Measurements from ENCODE around the gene ZBTB34.

Gene ZBTB34

GRCh38 chr9:126860077-126860756, at the start of gene ZBTB34 (continued):
- TF ChIP-seq REST (tag by site-specific recombination; IDR thresholded peaks at IDR 0.05) (no peak), ZNF785 (tag by site-specific recombination; IDR thresholded peaks at IDR 0.05) (no peak), ZNF354C (tag by site-specific recombination; IDR thresholded peaks at IDR 0.05; ENCODE audit: borderline replicate concordance, low read depth) (no peak), ZNF791 (tag by site-specific recombination; IDR thresholded peaks at IDR 0.05) (no peak), OSR2 (tag by site-specific recombination; IDR thresholded peaks at IDR 0.05) (no peak), ZNF658 (tag by site-specific recombination; IDR thresholded peaks at IDR 0.05) (no peak), KLF16 (tag by site-specific recombination; IDR thresholded peaks at IDR 0.05) (peak; percentile 85; the same call in 1 of the 2 replicates), ZSCAN4 (tag by site-specific recombination; IDR thresholded peaks at IDR 0.05) (no peak), ZBTB20 (tag by site-specific recombination; IDR thresholded peaks at IDR 0.05) (0 out of 2 replicates have a peak, but pooled peaks have one; percentile 10), PATZ1 (tag by site-specific recombination; IDR thresholded peaks at IDR 0.05) (peak; percentile 95), AEBP2 (tag by site-specific recombination; IDR thresholded peaks at IDR 0.05; ENCODE audit: borderline replicate concordance) (no peak), KLF8 (tag by site-specific recombination; IDR thresholded peaks at IDR 0.05) (peak; percentile 55; the same call in 1 of the 2 replicates), SP7 (tag by site-specific recombination; IDR thresholded peaks at IDR 0.05) (peak; percentile 36; the same call in 1 of the 2 replicates), ZNF747 (tag by site-specific recombination; IDR thresholded peaks at IDR 0.05) (no peak), IKZF3 (tag by site-specific recombination; IDR thresholded peaks at IDR 0.05) (0 out of 2 replicates have a peak, but pooled peaks have one; percentile 13), ATF2 (tag by site-specific recombination; IDR thresholded peaks at IDR 0.05; ENCODE audit: low read depth) (no peak), ZNF394 (tag by site-specific recombination; IDR thresholded peaks at IDR 0.05; ENCODE audit: borderline replicate concordance) (no peak), ZNF148 (tag by site-specific recombination; IDR thresholded peaks at IDR 0.05; ENCODE audit: borderline replicate concordance) (no peak), ZNF621 (tag by site-specific recombination; IDR thresholded peaks at IDR 0.05) (no peak), YY1 (tag by site-specific recombination; IDR thresholded peaks at IDR 0.05) (no peak), ZNF561 (tag by site-specific recombination; IDR thresholded peaks at IDR 0.05; ENCODE audit: borderline replicate concordance) (peak; percentile 80; the same call in 1 of the 2 replicates), ZNF362 (tag by site-specific recombination; IDR thresholded peaks at IDR 0.05) (no peak), GLIS1 (tag by site-specific recombination; IDR thresholded peaks at IDR 0.05) (peak; percentile 26; the same call in 1 of the 2 replicates), SCRT1 (tag by site-specific recombination; IDR thresholded peaks at IDR 0.05; ENCODE audit: borderline replicate concordance) (no peak)

All from HEK293 (cell line).